Measurements from ENCODE around the gene SCFD2.

GRCh38 chr4:53012738-53013137, 353.1 kb downstream of the SCFD2 start:
- no peak for TF ChIP-seq CTCF (IDR thresholded peaks at IDR 0.05; ENCODE audit: borderline replicate concordance, extremely low read depth, low read length, poor library complexity, severe bottlenecking)
- TF ChIP-seq EZH2 (IDR thresholded peaks at IDR 0.05; ENCODE audit: borderline replicate concordance, low read depth, low read length, severe bottlenecking) = no peak

All from DND-41 (cell line).